B cell (primary cell): Measurements from ENCODE around the gene CNIH1. TPM values are rescaled to one million over a fixed set of nuclear protein-coding genes. Genes with fewer than 3 reads are reported as not detected.

Source experiments
- ATAC-seq: fragments of 200-7000 bp; cut with Tn5 transposase; one replicate; pipeline ENCODE4 v1.10.0; 2021; ENCODE audit warnings: low read depth, mild to moderate bottlenecking, moderate number of reproducible peaks, moderate library complexity
- CTCF ChIA-PET: fragments of 350-600 bp; sonication (Branson Sonifier 250); formaldehyde crosslinking; loops from one replicate; lab custom pipeline; 2021; ENCODE audit warnings: antibody characterized with exemption, inconsistent platforms; lab: Charles Lee
- POLR2A ChIA-PET: fragments of 350-600 bp; sonication (Branson Sonifier 250); formaldehyde crosslinking; loops from one replicate; lab custom pipeline; 2021; ENCODE audit warnings: antibody characterized with exemption; lab: Charles Lee
- DNase-seq: peaks from one replicate; pipeline ENCODE4 v3.0.0; 2013
- H2AFZ ChIP-seq: 2 replicates; pipeline ENCODE4 v1.6.1; 2012; ENCODE audit warnings: mild to moderate bottlenecking, low read depth, low read length; ENCODE audit not compliant: insufficient read depth, poor library complexity, severe bottlenecking
- H3K27ac ChIP-seq, 2 donors: 1 replicate in 1 of 2; 2 replicates in 1 of 2; pipeline ENCODE4 v1.5.1; 2012 to 2013; ENCODE audit warnings: low read length in 2 of 2, mild to moderate bottlenecking in 2 of 2, moderate library complexity in 1 of 2
- H3K27me3 ChIP-seq, 4 experiments: fragments of 200-600 bp in 1 of 4; sonication (generic) in 1 of 4; replicated peaks in 1 of 4; 1 replicate in 2 of 4; 2 replicates in 2 of 4; pipeline versions ENCODE4 v1.6.1 to v1.7.0; 2013 to 2016; ENCODE audit warnings: low read length in 3 of 4, mild to moderate bottlenecking in 2 of 4, mixed read lengths in 1 of 4, moderate library complexity in 1 of 4; ENCODE audit not compliant: insufficient read depth in 4 of 4, control insufficient read depth in 3 of 4; ENCODE audit errors: control extremely low read depth in 1 of 4
- H3K36me3 ChIP-seq, 2 experiments: replicated peaks in 1 of 2; 1 replicate in 1 of 2; 2 replicates in 1 of 2; pipeline versions ENCODE4 v1.6.1 to v1.7.1; 2013; ENCODE audit warnings: low read length in 1 of 2; ENCODE audit not compliant: insufficient read depth in 2 of 2, control insufficient read depth in 1 of 2; ENCODE audit errors: control extremely low read depth in 1 of 2, extremely low read depth in 1 of 2
- H3K4me1 ChIP-seq, 2 donors: fragments of 200-600 bp in 1 of 2; sonication (generic) in 1 of 2; 1 replicate in 1 of 2; 2 replicates in 1 of 2; pipeline versions ENCODE4 v1.5.1 to v1.6.1; 2013 to 2017; ENCODE audit warnings: low read length in 2 of 2; ENCODE audit not compliant: control insufficient read depth in 2 of 2, insufficient read depth in 2 of 2
- H3K4me2 ChIP-seq: replicated peaks from 2 replicates; pipeline ENCODE3; 2012; ENCODE audit warnings: mild to moderate bottlenecking, low read depth, low read length; ENCODE audit not compliant: poor library complexity, severe bottlenecking
- H3K4me3 ChIP-seq, 5 experiments: fragments of 200-600 bp in 1 of 5; sonication (generic) in 1 of 5; 1 replicate in 3 of 5; 2 replicates in 2 of 5; pipeline versions ENCODE4 v1.5.1 to v1.7.0; 2011 to 2016; ENCODE audit warnings: low read length in 4 of 5, mild to moderate bottlenecking in 4 of 5, low read depth in 2 of 5, control low read depth in 1 of 5, moderate library complexity in 1 of 5; ENCODE audit not compliant: insufficient read depth in 1 of 5; ENCODE audit errors: control extremely low read depth in 1 of 5, extremely low read depth in 1 of 5
- H3K79me2 ChIP-seq: fragments of 200-600 bp; sonication (generic); one replicate; pipeline ENCODE4 v1.6.0; 2016; ENCODE audit warnings: low read length; ENCODE audit not compliant: control insufficient read depth, insufficient read depth
- H3K9ac ChIP-seq: fragments of 200-600 bp; sonication (generic); 2 replicates; pipeline ENCODE4 v1.6.1; 2017; ENCODE audit warnings: mild to moderate bottlenecking, low read length, moderate library complexity
- H3K9me3 ChIP-seq, 3 donors: one replicate each; pipeline versions ENCODE4 v1.6.1 to v1.7.1; 2013; ENCODE audit warnings: low read length in 2 of 3; ENCODE audit not compliant: control insufficient read depth in 2 of 3, insufficient read depth in 1 of 3; ENCODE audit errors: control extremely low read depth in 1 of 3
- H4K20me1 ChIP-seq: 2 replicates; pipeline ENCODE4 v1.6.0; 2012; ENCODE audit warnings: mild to moderate bottlenecking, low read length; ENCODE audit not compliant: insufficient read depth, control insufficient read depth, poor library complexity, severe bottlenecking
- H3K27ac Mint-ChIP-seq: one replicate; pipeline ENCODE4 v1.8.0; 2021; ENCODE audit warnings: mixed read lengths
- H3K27me3 Mint-ChIP-seq: one replicate; pipeline ENCODE4 v1.8.0; 2021; ENCODE audit warnings: mixed read lengths
- H3K4me1 Mint-ChIP-seq: one replicate; pipeline ENCODE4 v1.8.0; 2021; ENCODE audit warnings: mixed read lengths
- H3K4me3 Mint-ChIP-seq: one replicate; pipeline ENCODE4 v1.8.0; 2021; ENCODE audit warnings: mixed read lengths
- H3K9me3 Mint-ChIP-seq: one replicate; pipeline ENCODE4 v1.8.0; 2022; ENCODE audit warnings: mixed read lengths; ENCODE audit not compliant: insufficient read depth
- EZH2 ChIP-seq: IDR thresholded peaks from 2 replicates; pipeline ENCODE4 v1.6.1; 2012; ENCODE audit warnings: borderline replicate concordance, low read depth, mild to moderate bottlenecking, moderate library complexity, low read length; ENCODE audit not compliant: insufficient read depth, poor library complexity, severe bottlenecking
- WGBS: methylation state at CpG from one replicate; pipeline ENCODE4 v1.1.5; 2013; ENCODE audit warnings: missing lambda C conversion rate; ENCODE audit not compliant: insufficient coverage; 5-methylcytosine and 5-hydroxymethylcytosine counted together
- intact Hi-C: fragments of 100-400 bp; cut with micrococcal nuclease; formaldehyde crosslinking; loops from one replicate; pipeline ENCODE4 v1.10.0; 2022
- polyA plus RNA-seq: library from polyadenylated mRNA; depleted of rRNA; stranded (reverse); fragments of >200 nt; gene quantifications from 2 replicates; pipeline ENCODE4 v1.2.3, GENCODE V29; 2012
- total RNA-seq, 2 donors: library from RNA; stranded (reverse); fragments of 120-200 nt in 1 of 2; gene quantifications; 1 replicate in 1 of 2; 2 replicates in 1 of 2; pipeline versions ENCODE4 v1.2.3 to v1.2.4, GENCODE V29; 2013 to 2022
- TF ChIP-seq, protein P1 (sequence below): fragments of 200-600 bp; IDR thresholded peaks from one replicate; pipeline ENCODE4 v1.8.0; 2022; ENCODE audit warnings: antibody characterized with exemption, mild to moderate bottlenecking

The CNIH1 gene
- total and polyA plus RNA-seq, 2 donors (not counting 1 experiment from before 2014, with no cell fraction given) = 42.8 to 66.4 TPM

- peak overlapping the region in 1 of 2 donors; percentile 97 for H3K27ac ChIP-seq
- no peak overlapping the region for H3K4me3 ChIP-seq
- DNase-seq (no peak), ATAC-seq (no peak)
- POLR2A ChIA-PET = no interaction called here
- peaks cover 33 to 35% of the 10 kb centered on the region in 2 donors for H3K4me1 ChIP-seq
- H3K4me2 ChIP-seq = no peak overlapping the region
- CTCF ChIA-PET = interaction anchor here (0.9 to 4.5 kb wide), 4 partner anchors 9 to 284 kb away, joined by 3 to 38 read pairs (median 7); partner anchors contain the start of gene CGRRF1
- H3K27me3 Mint-ChIP-seq = no peaks in the 10 kb centered on the region
- H3K9me3 Mint-ChIP-seq = no peaks in the 10 kb centered on the region
- peaks cover 40% of the 10 kb centered on the region for H3K4me1 Mint-ChIP-seq
- H2AFZ ChIP-seq = peak overlapping the region; percentile 99
- peak overlapping the region; percentile 98 for H3K27ac Mint-ChIP-seq
- H3K9me3 ChIP-seq = no peaks in the 10 kb centered on the region
- peaks cover 69% of the 10 kb centered on the region for H3K79me2 ChIP-seq
- H3K4me3 Mint-ChIP-seq = peak overlapping the region; percentile 97
- 40% methylated on average over 1 of the region's 3 CpGs for WGBS
- H3K9ac ChIP-seq = no peak overlapping the region
- no peak for TF ChIP-seq EZH2
- TF ChIP-seq, protein P1, sequence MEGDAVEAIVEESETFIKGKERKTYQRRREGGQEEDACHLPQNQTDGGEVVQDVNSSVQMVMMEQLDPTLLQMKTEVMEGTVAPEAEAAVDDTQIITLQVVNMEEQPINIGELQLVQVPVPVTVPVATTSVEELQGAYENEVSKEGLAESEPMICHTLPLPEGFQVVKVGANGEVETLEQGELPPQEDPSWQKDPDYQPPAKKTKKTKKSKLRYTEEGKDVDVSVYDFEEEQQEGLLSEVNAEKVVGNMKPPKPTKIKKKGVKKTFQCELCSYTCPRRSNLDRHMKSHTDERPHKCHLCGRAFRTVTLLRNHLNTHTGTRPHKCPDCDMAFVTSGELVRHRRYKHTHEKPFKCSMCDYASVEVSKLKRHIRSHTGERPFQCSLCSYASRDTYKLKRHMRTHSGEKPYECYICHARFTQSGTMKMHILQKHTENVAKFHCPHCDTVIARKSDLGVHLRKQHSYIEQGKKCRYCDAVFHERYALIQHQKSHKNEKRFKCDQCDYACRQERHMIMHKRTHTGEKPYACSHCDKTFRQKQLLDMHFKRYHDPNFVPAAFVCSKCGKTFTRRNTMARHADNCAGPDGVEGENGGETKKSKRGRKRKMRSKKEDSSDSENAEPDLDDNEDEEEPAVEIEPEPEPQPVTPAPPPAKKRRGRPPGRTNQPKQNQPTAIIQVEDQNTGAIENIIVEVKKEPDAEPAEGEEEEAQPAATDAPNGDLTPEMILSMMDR = no peak
- H3K36me3 ChIP-seq = no peaks in the 10 kb centered on the region
- intact Hi-C loops = no loop called here
- H4K20me1 ChIP-seq = no peaks in the 10 kb centered on the region
- no peaks in the 10 kb centered on the region for H3K27me3 ChIP-seq
Observed at GRCh38 chr14:54490445-54491175, 49.4 kb upstream of the CNIH1 start.
